Psoas muscle (tissue), 8 donors: ENCODE measurements around the gene PTPRD. TPM values are rescaled to one million over a fixed set of nuclear protein-coding genes. Genes with fewer than 3 reads are reported as not detected.

ENCODE experiments used
- ATAC-seq, 4 donors: fragments of 200-7000 bp; cut with Tn5 transposase; one replicate each; pipeline ENCODE4 v1.9.1; 2020; ENCODE audit warnings: moderate library complexity in 3 of 4, mild to moderate bottlenecking in 2 of 4
- DNase-seq, 2 donors: peaks; one replicate each; pipeline ENCODE4 v3.0.0-alpha.2; 2020
- H3K27ac ChIP-seq: fragments of 200-600 bp; one replicate; pipeline ENCODE4 v1.8.0; 2022
- H3K27me3 ChIP-seq, 3 donors: fragments of 200-600 bp in 1 of 3; one replicate each; pipeline versions ENCODE4 v1.6.1 to v1.8.0; 2013 to 2022; ENCODE audit warnings: low read length in 2 of 3, mild to moderate bottlenecking in 2 of 3, moderate library complexity in 1 of 3; ENCODE audit not compliant: insufficient read depth in 3 of 3
- H3K36me3 ChIP-seq, 2 donors: fragments of 200-600 bp in 1 of 2; one replicate each; pipeline versions ENCODE4 v1.6.1 to v1.8.0; 2013 to 2022; ENCODE audit warnings: low read depth in 1 of 2, mild to moderate bottlenecking in 1 of 2, moderate library complexity in 1 of 2; ENCODE audit not compliant: insufficient read depth in 1 of 2
- H3K4me1 ChIP-seq: fragments of 200-600 bp; one replicate; pipeline ENCODE4 v1.8.0; 2022
- H3K4me3 ChIP-seq: fragments of 200-600 bp; one replicate; pipeline ENCODE4 v1.8.0; 2022; ENCODE audit warnings: mild to moderate bottlenecking
- H3K9me3 ChIP-seq: fragments of 200-600 bp; one replicate; pipeline ENCODE4 v1.8.0; 2022
- WGBS, 3 donors: extraction: QIAGEN DNeasy Blood & Tissue Kit; methylation state at CpG; one replicate each; pipeline versions ENCODE4 v1.1.6 to v1.1.7; 2013; 5-methylcytosine and 5-hydroxymethylcytosine counted together
- intact Hi-C, 2 donors: fragments of 100-400 bp; cut with DNase I; formaldehyde crosslinking; loops; one replicate each; pipeline versions ENCODE4 v1.11.0 to v1.14.2; 2022
- polyA plus RNA-seq, 3 donors: library from polyadenylated mRNA; stranded (reverse); fragments of 200-250 nt; gene quantifications; one replicate each; pipeline ENCODE4 v1.2.3, GENCODE V29; 2013
- total RNA-seq, 4 donors: library from RNA; stranded (reverse); fragmentation: NEBNext Ultra II Directional in 2 of 4; extraction: Animal tissue kit (Norgen Biotek cat#: 25700) in 2 of 4; gene quantifications; one replicate each; pipeline versions ENCODE4 v1.2.1 to v1.2.4, GENCODE V29; 2021 to 2023
- TF ChIP-seq, protein P1 (sequence below): fragments of 200-600 bp; IDR thresholded peaks from one replicate; pipeline ENCODE4 v1.8.0; 2022; ENCODE audit warnings: antibody characterized with exemption
- donor health status: healthy with polysubstance abuse.
- donor health status: DM: no; HTN: no; CAD: no; lungs with moderate emphysema.
- donor health status: Bipolar disorder and iron deficiency.
- donor health status: healthy.
- donor health status: DM: yes; HTN: yes; CAD: no.
- donor health status: DM: no; HTN: no; CAD: no.
- donor health status: DM: no; HTN: no; CAD: no.
- donor health status: DM: yes; HTN: yes; CAD: no.

PTPRD gene
- total and polyA plus RNA-seq, 7 donors, result 0.44 to 3.1 (median 0.91) TPM

DNA sequence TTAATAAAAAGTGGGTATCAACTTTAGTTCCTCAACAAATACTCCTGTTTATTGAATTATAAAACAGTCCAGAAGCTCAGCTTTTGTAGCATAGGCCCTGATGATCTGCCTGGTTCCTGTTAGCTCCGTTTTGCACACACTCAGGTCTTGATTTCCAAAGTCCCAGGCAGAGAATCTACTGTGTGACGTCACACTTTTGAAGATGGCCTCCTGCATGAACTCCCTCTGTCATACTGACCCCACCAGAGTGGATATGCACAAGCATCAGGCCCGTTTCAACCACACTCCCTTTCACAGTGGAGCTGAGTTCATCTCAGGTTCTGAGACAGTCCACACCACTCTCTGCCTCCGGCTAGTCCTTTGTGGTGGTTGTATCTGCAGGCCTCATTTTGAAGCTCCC lies 353.1 kb downstream of the PTPRD start:
- DNase-seq (no peak), ATAC-seq (no peak)
- intact Hi-C loops, result loop anchor here in 1 of 2 donors (5.0 kb wide), 1 partner anchor 52 kb away; no protein-coding TSS in a partner anchor
- WGBS, 3 donors, result 63 to 73% (median 70%) methylated on average over 4 of the region's 4 CpGs
- H3K27ac ChIP-seq, result no peak overlapping the region
- no peaks in the 10 kb centered on the region for H3K27me3 ChIP-seq
- no peaks in the 10 kb centered on the region for H3K9me3 ChIP-seq
- H3K4me3 ChIP-seq, result no peak overlapping the region
- H3K4me1 ChIP-seq, result no peaks in the 10 kb centered on the region
- TF ChIP-seq, protein P1, sequence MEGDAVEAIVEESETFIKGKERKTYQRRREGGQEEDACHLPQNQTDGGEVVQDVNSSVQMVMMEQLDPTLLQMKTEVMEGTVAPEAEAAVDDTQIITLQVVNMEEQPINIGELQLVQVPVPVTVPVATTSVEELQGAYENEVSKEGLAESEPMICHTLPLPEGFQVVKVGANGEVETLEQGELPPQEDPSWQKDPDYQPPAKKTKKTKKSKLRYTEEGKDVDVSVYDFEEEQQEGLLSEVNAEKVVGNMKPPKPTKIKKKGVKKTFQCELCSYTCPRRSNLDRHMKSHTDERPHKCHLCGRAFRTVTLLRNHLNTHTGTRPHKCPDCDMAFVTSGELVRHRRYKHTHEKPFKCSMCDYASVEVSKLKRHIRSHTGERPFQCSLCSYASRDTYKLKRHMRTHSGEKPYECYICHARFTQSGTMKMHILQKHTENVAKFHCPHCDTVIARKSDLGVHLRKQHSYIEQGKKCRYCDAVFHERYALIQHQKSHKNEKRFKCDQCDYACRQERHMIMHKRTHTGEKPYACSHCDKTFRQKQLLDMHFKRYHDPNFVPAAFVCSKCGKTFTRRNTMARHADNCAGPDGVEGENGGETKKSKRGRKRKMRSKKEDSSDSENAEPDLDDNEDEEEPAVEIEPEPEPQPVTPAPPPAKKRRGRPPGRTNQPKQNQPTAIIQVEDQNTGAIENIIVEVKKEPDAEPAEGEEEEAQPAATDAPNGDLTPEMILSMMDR, result no peak
- no peaks in the 10 kb centered on the region for H3K36me3 ChIP-seq

DNA sequence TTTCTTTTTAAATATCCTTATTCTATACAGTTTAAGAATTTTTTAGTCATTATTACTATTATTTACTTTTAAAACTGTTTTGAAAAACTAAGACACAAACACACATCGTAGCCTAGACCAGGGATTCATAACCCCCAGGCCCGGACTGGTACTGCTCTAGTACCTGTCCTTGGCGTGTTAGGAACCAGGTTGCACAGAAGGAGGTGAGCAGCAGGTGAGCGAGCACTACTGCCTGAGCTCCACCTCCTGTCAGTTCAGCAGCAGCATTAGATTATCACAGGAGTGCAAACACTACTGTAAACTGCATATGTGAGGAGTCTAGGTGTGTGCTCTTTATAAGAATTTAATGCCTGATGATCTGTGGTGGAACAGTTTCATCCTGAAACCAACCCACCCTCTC lies 357.0 kb downstream of the PTPRD start:
- H3K9me3 ChIP-seq, result no peaks in the 10 kb centered on the region
- no peaks in the 10 kb centered on the region for H3K27me3 ChIP-seq
- no peaks in the 10 kb centered on the region for H3K4me1 ChIP-seq
- DNase-seq (no peak), ATAC-seq (no peak)
- TF ChIP-seq, protein P1, result no peak
- H3K36me3 ChIP-seq, result no peaks in the 10 kb centered on the region
- H3K27ac ChIP-seq, result no peak overlapping the region
- no peak overlapping the region for H3K4me3 ChIP-seq
- intact Hi-C loops, result loop anchor here in 1 of 2 donors (5.0 kb wide), 1 partner anchor 48 kb away; no protein-coding TSS in a partner anchor
- WGBS, 3 donors, result 82 to 87% (median 84%) methylated on average over 4 of the region's 4 CpGs

DNA sequence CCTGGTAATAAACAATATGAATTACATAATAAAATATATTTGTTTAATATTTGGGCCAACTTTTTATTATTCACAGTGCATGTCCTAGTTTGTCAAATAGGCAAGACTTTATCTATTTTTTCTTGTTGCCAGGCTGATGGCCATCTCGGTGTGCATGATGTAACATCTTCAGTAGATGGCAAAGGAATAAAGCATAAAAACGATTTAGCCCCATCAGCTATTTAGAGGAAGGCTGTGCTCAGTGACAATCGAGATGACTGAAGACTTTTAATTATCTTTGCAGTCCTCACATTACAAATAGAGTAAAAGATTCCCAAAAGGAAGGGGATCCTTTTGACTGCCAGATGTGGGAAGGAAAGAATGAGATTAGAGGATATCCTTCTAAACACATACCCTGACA lies 358.5 kb downstream of the PTPRD start:
- no peaks in the 10 kb centered on the region for H3K27me3 ChIP-seq
- H3K4me1 ChIP-seq, result no peaks in the 10 kb centered on the region
- no peak overlapping the region for H3K27ac ChIP-seq
- DNase-seq (no peak), ATAC-seq (no peak)
- no peak overlapping the region for H3K4me3 ChIP-seq
- intact Hi-C loops, result no loop called here
- WGBS, 3 donors, result 36 to 49% (median 43%) methylated on average over 3 of the region's 3 CpGs
- H3K36me3 ChIP-seq, result no peaks in the 10 kb centered on the region
- TF ChIP-seq, protein P1, result no peak
- H3K9me3 ChIP-seq, result no peaks in the 10 kb centered on the region

DNA sequence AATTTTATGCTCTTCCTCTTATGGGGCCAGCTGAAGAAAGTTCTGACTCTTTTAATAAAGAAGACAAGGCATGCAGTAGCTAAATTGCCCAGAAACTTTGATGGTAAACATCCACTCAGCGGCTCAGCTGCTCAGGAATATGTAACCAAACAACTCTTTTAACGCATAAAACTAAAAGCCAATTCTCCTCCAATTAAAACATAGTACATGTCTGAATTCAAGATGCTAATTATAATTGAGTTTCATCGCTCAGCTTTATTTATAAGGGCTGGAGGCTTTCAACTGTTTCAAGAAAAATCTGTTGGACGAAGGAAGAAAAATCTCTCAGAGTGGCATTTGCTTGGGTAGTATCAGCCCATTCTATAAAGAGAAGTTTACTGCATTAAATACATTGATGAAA lies 359.5 kb downstream of the PTPRD start:
- ATAC-seq, result no peak
- H3K36me3 ChIP-seq, result no peaks in the 10 kb centered on the region
- TF ChIP-seq, protein P1, result no peak
- intact Hi-C loops, result no loop called here
- WGBS, 3 donors, result 86 to 90% (median 87%) methylated on average over 4 of the region's 4 CpGs
- DNase-seq, result no peak
- no peaks in the 10 kb centered on the region for H3K9me3 ChIP-seq
- no peak overlapping the region for H3K4me3 ChIP-seq
- no peak overlapping the region for H3K27ac ChIP-seq
- no peaks in the 10 kb centered on the region for H3K27me3 ChIP-seq
- H3K4me1 ChIP-seq, result no peaks in the 10 kb centered on the region

DNA sequence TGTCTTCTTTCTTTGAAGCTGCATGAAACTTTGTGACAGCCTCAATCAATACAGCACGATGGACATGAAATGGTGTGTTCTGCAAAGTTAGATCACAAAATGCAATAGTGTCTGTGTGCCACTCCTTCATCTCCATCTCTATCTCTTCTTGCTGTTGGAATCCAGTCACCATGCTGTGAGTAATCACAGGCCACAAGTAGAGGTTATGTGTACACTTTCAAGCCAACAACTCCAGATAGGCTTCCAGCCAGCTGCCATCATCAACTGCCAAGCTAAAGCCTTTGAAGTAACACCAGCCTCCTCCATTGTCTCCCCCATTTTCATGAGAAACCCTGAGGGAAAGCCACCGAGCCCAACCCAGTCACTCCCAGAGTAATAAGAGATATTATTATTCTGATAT lies 360.6 kb downstream of the PTPRD start:
- Histone ChIP-seq H3K36me3 (no peaks in the 10 kb centered on the region), H3K4me1 (no peaks in the 10 kb centered on the region), H3K9me3 (no peaks in the 10 kb centered on the region), H3K27me3 (no peaks in the 10 kb centered on the region), H3K4me3 (no peak overlapping the region), H3K27ac (no peak overlapping the region)
- peak in 1 of 2 donors; percentile 13 for DNase-seq
- intact Hi-C loops, result no loop called here
- no peak for ATAC-seq
- 80 to 82% (median 81%) methylated on average over 2 of the region's 2 CpGs for WGBS, 3 donors
- TF ChIP-seq, protein P1, result no peak
